NCI-H1694 treated with DMSO at 0.1 percent for 48 hours (cell line): ENCODE results near the gene CDH23.

Experiments used
- DNase-seq: peaks from one replicate; lab custom pipeline; 2025; lab: John Stamatoyannopoulos, UW

The CDH23 gene

DNA sequence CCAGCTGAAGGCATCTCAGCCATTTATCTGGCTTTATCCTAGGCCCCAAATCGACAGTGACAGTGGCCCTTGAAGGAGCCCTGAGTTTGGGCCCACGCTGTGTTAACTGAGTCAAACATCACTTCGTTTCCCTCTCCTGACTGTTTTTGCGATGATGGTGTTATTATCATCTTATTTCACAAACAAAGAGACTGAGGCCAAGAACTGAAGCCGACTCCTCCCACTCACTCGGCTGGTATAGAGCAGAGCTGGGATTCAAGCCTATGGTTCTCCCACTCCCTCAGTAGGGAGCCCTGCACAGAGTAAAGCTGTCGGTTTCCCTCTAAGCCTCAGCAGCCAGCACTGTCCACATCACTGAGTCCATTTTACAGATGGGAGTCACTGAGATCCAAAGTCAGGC, 141.0 kb downstream of the CDH23 start:
- DNase-seq, result no peak

GRCh38 chr10:71538608-71539260, 142.0 kb downstream of the CDH23 start:
- no peak for DNase-seq

DNA sequence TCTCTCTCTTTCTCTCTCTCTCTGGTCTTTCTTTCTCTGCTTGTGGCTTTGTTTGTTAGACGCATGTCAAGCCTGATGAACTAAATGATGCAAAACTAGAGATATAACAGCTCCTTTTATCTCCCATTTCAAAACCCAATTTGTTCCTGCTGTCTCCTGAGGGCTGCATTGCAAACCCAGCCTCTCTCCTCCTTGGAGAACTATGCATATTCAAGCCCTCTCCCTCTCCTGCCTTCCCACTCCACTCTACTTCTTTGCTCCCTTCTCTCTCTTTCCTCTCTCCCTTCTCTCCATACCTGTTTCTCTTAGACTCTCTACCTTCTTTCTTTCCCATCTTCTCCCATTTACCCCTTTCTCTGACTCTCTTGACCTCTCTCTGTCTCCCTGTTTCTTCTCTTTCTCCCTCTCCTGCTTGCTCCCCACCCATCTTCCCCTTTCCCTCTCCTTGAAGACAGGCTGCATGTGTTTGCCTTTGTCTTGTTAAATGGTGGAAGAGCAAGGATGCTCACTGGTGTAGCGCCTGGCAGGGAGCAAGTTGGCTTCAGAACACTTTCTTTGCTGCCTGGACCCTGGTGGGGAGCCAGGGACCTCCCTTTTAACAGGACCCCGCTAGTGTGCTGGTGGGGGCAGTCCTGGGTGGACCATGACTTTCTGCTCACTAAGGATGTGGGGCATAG, 142.9 kb downstream of the CDH23 start:
- DNase-seq, result no peak

DNA sequence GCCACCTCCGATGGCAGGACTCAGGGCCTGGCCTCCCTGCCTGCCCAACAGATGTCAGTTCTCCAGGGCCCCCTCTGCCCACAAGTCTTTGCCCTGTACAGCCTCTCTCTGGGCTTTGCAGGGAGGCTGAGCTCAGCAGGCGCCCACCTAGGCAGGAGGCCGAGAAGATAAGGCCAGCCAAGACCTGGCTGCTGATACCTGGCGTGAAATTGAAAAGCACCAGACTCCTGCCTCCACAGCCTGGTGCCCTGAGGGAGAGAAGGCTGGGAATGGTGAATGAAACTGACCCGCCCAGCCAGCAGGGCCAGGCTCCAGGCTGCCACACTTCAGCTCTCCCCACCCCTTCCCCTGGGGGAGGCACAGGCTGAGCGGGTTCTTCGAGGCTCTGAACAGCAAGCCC, 145.8 kb downstream of the CDH23 start:
- no peak for DNase-seq

DNA sequence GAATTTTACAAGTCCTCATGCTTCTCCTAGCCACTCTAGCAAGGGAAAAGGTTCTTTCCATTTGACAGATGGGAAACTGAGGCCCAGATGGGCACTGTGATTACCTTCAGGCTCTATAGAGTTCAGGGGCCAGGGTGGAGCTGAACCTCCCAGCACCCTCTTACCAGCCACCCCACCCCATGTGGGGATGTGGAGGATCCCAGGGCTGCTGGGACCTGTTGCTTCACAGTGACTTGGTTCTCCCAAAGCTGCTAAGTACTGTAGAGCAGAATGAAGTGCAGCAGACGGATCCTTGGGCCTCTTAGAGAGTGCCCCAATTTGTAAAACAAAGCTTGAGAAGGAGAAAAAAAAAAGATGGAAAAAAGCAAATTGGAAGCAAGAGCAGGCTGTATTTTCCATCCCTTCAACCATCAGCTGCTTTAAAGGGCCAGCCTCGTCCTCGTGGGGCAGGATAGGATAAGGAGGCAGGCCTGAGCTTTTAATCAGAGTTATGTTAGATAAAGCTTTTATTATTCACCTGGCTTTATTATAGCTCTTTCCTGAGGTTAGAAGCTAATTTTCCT, 147.0 kb downstream of the CDH23 start:
- no peak for DNase-seq

GRCh38 chr10:71545001-71545400, 148.3 kb downstream of the CDH23 start:
- no peak for DNase-seq

DNA sequence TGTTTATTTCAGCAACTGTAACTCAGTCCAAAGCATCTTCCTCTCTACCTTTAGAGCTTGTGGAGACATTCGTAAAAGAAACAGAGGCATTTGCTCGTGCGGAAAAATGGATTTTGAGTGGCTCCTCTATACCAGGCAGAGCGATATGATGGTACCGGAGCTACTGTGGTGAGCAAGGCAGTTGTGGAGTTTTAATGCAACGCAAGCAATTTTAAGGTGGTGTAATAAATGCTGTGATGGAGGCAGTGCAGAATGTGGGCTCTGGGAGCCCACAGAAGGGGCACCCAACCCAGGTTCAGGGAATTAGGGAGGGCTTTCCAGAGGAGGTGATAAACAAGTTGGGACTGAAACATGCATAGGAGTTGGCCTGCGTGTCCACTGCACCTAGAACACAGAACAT, 149.5 kb downstream of the CDH23 start:
- no peak for DNase-seq

- no peak for DNase-seq
These were observed 150.6 kb downstream of the CDH23 start for GRCh38 chr10:71547312-71547711.

- DNase-seq, result no peak
These were observed 151.4 kb downstream of the CDH23 start for GRCh38 chr10:71547876-71548846.

- no peak for DNase-seq
These were observed 153.2 kb downstream of the CDH23 start for GRCh38 chr10:71549766-71550533.

DNA sequence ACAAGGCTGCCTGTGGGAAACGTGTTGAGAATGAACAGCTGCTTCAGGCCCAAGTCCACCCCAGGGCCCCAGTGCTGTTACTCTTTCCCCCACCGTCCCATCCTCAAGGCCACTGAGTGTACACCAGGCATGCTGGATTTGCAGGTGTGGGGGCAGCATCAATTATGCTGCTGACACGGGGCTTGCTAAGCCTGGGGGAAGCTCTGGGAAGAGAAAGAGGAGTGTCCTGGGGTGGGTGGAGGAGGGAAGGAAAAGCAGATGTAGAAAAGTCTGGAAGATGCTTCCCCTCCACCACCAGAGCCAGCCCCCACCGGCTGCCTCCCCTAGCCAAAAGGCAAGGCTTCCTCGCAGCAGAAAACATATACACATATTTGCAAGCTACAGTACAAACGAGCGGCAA, 153.9 kb downstream of the CDH23 start:
- DNase-seq, result no peak

DNA sequence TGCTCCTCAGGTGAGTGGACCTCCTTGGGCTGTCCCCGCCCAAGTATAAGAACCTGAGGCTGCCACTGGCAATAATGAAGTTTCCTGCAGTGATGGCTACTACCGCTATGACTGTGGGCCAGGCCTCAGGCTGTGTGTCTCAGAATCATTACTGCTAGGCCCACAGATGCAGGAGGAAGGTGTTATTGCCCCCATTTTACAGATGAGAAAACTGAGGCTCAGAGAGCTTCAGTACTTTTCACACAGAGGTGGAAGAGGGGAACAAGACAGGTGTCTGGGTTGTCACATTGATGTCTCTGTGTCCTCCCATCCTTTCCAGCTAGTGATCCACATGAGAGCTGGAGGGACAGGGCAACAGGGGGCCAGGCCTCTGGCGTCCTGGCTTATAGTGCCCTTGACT, 155.2 kb downstream of the CDH23 start:
- DNase-seq, result no peak

GRCh38 chr10:71553432-71553831, 156.7 kb downstream of the CDH23 start:
- no peak for DNase-seq

DNA sequence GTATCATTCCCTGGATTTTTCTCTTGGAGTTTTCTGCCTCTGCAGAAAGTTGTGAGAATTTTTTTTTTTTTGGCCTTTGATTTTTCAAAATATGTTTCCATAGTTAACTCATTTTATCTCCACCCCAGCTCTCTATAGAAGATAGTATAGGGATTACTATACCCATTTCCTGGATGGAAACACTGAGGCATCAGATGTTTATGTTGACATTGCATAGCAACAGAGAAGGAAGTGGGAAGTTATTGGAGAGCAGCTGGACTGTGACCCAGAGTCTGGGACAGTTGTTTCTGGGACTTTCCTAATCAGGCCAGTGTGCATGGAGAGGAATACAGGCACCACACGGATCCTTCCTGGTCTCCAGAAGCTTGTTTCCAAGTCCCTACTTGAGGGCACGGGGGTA, 158.0 kb downstream of the CDH23 start:
- DNase-seq, result no peak

DNA sequence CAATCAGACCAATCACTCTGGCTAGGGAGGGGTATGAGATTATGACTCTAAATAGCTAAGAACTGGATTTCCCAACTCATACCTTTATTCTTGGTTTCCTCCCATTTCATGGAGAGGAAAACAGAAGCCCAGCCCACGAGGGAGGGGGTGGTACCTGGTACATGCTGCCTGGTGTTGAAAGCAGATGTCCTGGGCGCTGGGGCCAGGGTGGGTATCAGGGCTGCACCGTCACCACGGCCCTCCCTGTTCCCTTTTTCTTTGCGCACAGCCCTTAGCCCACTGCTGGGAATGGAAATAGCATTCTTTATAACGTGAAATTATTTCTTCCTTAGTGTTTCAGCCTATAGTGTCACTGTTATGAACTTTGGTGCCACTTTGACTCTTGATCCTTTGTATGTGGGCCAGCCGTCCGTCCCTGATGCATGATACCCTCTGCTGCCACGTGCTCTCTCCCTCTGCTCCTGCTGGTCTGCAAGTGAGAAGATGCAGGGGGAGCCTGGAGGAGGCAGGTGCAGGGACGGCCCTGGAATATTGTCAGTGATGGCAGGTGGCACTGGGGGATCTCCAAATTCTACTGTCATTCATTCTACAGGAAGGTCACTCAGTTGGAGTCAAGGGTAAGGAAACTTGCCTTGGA, 158.5 kb downstream of the CDH23 start:
- DNase-seq, result no peak

DNA sequence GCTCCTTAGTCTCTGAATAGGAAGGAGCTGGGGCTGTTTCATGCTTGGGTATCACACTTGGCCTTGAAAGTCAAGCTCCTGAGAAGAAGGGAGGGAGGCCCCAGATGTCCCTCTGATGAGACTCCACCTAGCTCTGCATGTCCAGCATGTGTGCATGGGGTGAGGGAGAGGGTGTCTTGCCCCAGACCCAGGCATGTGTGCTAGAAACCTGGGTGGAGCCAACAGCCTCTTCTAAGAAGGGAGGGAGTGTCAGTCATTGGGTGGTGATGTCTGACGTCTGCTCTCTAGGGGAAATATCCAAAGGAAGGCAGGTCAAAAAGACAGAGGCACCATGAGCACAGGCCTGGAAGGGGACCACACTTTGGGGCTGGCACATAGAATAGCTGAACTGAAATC, 159.0 kb downstream of the CDH23 start:
- DNase-seq, result no peak

GRCh38 chr10:71558991-71559390, 162.3 kb downstream of the CDH23 start:
- DNase-seq, result peak; percentile 17

GRCh38 chr10:71561003-71561574, 164.4 kb downstream of the CDH23 start:
- no peak for DNase-seq

DNA sequence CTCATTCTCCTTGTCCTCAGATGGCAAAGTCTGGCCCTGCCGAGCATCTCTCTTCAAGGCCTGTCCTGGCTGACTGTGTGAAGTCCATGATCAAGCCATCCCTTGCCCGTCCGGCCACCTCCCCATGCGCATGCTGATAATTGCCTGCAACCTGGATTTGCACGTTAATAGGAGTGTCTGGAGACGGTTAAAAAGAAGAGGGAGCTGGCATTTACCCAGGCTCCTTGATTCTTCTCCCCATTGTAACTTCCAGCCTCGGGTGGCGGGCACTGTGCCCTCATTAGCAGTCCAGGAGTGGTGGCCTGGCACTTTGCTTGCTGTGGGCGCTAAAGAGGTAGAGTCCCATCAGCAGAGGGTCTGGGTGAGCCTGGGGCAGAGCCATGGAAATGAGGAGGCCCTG, 165.5 kb downstream of the CDH23 start:
- DNase-seq, result no peak

- DNase-seq, result no peak
These were observed 166.2 kb downstream of the CDH23 start for GRCh38 chr10:71562904-71563303.
